Mesodermal cell (in vitro differentiated cells): Measurements from ENCODE around the gene ZNF579.

Experiments used
- H3K27ac ChIP-seq: 2 replicates; pipeline ENCODE4 v1.7.0; 2013; ENCODE audit warnings: mild to moderate bottlenecking, low read depth, low read length, moderate library complexity; ENCODE audit not compliant: severe bottlenecking
- H3K36me3 ChIP-seq: 2 replicates; pipeline ENCODE4 v1.7.1; 2013; ENCODE audit warnings: mild to moderate bottlenecking, low read length, moderate library complexity; ENCODE audit not compliant: control insufficient read depth, insufficient read depth
- H3K4me1 ChIP-seq: one replicate; pipeline ENCODE4 v1.7.1; 2013; ENCODE audit warnings: mild to moderate bottlenecking, low read length; ENCODE audit not compliant: insufficient read depth, control insufficient read depth, poor library complexity, severe bottlenecking
- H3K4me3 ChIP-seq: 2 replicates; pipeline ENCODE4 v1.7.0; 2013; ENCODE audit warnings: low read length, control low read depth, mild to moderate bottlenecking; ENCODE audit not compliant: insufficient read depth, poor library complexity, severe bottlenecking; ENCODE audit errors: extremely low read depth
- H3K9me3 ChIP-seq: 2 replicates; pipeline ENCODE4 v1.7.1; 2013; ENCODE audit warnings: mild to moderate bottlenecking, low read length, moderate library complexity; ENCODE audit not compliant: control insufficient read depth
- WGBS, 2 experiments: methylation state at CpG; one replicate each; pipeline ENCODE4 v1.1.5; 2013; ENCODE audit warnings: missing lambda C conversion rate in 2 of 2; ENCODE audit not compliant: insufficient coverage in 2 of 2; 5-methylcytosine and 5-hydroxymethylcytosine counted together

Gene ZNF579

DNA sequence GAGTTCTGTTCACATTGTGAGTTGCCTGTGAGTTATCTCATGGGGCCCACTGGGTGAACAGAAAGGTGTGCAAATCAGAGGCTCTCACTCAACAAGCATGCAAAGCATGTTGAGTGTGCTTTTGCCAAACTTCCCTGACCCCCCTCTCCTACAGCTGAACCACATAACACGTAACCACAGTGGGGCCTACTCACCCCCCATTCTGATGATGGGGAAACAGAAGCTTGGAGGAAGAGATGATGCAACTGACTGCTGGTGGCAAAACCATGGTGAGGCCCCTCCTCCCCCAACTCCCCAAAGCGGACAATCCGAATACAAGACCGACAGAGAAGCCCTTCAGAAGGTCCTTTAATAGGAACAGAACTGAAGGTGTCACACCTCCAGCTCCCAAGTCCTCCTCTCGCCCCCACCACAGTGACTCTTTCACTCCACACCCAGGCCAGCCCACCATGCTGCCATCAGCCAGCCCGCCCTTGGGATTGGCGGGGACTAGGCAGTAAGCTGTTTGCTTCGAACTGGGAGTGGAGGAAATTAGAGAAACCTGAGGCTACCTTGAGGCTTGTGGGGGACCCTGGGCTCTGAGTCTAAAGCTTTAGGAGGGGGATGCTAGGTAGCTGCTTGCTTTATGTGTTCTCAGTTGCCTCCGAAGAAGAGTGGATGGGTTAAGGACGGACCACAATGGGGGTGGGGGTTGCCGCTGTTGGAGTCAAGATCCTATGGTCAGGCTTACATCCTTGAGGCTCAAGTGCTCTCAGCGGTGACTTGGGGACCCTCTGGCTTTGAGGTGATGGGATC, 40.0 kb upstream of the ZNF579 start:
- 98 to 99% methylated on average over 7 to 11 of the region's 12 CpGs for WGBS, 2 experiments
- Histone ChIP-seq H3K36me3 (peaks cover 35% of the 10 kb centered on the region), H3K4me3 (no peak overlapping the region), H3K4me1 (no peaks in the 10 kb centered on the region), H3K27ac (no peak overlapping the region), H3K9me3 (no peaks in the 10 kb centered on the region)

DNA sequence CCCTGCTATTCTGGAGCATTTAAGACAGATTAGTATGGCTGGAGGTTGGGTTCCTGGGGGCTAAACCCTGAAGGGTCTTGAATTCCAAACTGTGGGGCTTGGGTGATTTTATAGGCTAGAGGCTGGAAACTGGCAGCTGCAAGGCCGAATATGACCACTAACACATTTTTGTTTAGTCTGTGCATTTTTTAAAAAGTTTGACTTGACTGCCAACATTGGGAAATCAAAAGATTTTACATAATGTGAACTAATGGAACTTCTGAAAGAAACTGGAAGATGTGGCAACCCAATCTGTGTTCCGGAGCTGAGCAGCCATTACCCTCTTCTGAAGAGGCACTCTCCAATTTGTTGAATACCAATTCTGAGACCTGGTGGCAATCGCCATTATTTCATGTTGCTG, 38.6 kb upstream of the ZNF579 start:
- Histone ChIP-seq H3K9me3 (no peaks in the 10 kb centered on the region), H3K4me1 (no peaks in the 10 kb centered on the region), H3K36me3 (peaks cover 38% of the 10 kb centered on the region), H3K27ac (no peak overlapping the region), H3K4me3 (no peak overlapping the region)
- WGBS, 2 experiments = 94 to 100% methylated on average over 2 of the region's 3 CpGs

DNA sequence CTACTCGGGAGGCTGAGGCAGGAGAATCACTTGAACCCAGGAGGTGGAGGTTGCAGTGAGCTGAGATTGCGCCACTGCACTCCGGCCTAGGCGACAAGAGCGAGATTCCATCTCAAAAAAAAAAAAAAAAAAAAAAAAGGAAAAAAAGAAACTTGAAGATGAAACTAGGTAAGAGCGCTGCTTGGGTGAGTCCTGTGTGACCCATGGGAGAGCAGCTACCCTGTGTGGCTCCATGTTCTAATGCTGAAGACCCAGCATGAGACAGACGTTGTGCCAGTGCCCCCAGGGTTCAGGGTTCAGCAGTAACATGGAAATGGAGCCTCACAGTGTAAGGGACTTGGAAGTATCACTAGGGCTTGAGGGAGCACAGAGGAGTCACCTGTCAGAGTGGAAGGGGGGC, 37.8 kb upstream of the ZNF579 start:
- WGBS, 2 experiments = 95 to 97% methylated on average over 2 of the region's 7 CpGs
- H3K36me3 ChIP-seq = peaks cover 38% of the 10 kb centered on the region
- H3K9me3 ChIP-seq = no peaks in the 10 kb centered on the region
- no peaks in the 10 kb centered on the region for H3K4me1 ChIP-seq
- H3K4me3 ChIP-seq = no peak overlapping the region
- no peak overlapping the region for H3K27ac ChIP-seq

DNA sequence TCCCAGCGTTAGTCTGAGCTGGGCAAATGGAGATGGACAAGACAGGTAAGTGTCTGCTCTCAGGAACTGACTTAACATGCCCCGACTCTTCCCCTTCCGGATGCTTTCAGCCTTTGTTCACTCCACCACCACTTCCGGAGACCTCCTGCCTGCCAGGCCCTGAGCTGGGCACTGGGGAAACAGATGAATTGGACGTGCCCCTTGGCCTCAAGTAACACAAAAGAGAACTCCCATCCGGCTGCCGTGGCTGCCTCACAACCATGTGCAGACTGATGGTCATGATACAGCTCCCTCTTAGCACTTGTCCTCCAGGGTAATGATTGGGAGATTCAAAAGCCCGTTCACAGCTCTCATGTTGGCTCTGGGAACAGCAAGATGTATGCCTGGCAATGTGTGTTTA, 36.8 kb upstream of the ZNF579 start:
- Histone ChIP-seq H3K36me3 (peaks cover 43% of the 10 kb centered on the region), H3K9me3 (no peaks in the 10 kb centered on the region), H3K27ac (no peak overlapping the region), H3K4me1 (no peaks in the 10 kb centered on the region), H3K4me3 (no peak overlapping the region)
- WGBS, 2 experiments = 96 to 100% methylated on average over 3 to 8 of the region's 8 CpGs

DNA sequence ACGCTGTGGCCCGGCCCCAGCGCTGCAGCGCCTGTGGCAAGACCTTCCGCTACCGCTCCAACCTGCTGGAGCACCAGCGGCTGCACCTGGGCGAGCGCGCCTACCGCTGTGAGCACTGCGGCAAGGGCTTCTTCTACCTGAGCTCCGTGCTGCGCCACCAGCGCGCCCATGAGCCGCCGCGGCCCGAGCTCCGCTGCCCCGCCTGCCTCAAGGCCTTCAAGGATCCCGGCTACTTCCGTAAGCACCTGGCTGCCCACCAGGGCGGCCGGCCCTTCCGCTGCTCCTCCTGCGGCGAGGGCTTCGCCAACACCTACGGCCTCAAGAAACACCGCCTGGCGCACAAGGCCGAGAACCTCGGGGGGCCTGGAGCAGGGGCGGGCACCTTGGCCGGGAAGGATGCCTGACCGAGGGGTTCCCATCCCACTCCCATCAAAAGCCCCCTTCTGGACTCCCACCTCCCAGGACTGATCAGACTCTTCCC, 35.8 kb upstream of the ZNF579 start:
- H3K27ac ChIP-seq = no peak overlapping the region
- no peak overlapping the region for H3K4me3 ChIP-seq
- 98% methylated on average over 34 to 38 of the region's 38 CpGs for WGBS, 2 experiments
- no peaks in the 10 kb centered on the region for H3K4me1 ChIP-seq
- no peaks in the 10 kb centered on the region for H3K9me3 ChIP-seq
- H3K36me3 ChIP-seq = peaks cover 41% of the 10 kb centered on the region

DNA sequence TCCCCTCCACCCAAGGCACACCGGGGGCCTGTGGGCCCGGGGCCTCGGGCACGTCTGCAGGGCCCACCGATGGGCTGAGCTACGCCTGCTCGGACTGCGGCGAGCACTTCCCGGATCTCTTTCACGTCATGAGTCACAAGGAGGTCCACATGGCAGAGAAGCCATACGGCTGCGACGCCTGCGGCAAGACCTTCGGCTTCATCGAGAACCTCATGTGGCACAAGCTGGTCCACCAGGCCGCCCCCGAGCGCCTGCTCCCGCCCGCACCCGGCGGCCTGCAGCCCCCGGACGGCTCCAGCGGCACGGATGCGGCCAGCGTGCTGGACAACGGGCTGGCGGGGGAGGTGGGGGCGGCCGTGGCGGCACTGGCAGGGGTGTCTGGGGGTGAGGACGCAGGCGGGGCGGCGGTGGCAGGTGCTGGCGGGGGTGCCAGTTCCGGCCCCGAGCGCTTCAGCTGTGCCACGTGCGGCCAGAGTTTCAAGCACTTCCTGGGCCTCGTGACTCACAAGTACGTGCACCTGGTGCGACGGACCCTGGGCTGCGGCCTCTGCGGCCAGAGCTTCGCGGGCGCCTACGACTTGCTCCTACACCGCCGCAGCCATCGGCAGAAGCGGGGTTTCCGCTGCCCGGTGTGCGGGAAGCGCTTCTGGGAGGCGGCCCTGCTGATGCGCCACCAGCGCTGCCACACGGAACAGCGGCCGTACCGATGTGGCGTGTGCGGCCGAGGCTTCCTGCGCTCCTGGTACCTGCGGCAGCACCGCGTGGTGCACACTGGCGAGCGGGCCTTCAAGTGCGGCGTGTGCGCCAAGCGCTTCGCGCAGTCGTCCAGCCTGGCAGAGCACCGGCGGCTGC, 35.1 kb upstream of the ZNF579 start:
- Histone ChIP-seq H3K27ac (no peak overlapping the region), H3K36me3 (peaks cover 45% of the 10 kb centered on the region), H3K4me1 (no peaks in the 10 kb centered on the region), H3K4me3 (no peak overlapping the region), H3K9me3 (no peaks in the 10 kb centered on the region)
- 96 to 98% methylated on average over 79 to 87 of the region's 88 CpGs for WGBS, 2 experiments

DNA sequence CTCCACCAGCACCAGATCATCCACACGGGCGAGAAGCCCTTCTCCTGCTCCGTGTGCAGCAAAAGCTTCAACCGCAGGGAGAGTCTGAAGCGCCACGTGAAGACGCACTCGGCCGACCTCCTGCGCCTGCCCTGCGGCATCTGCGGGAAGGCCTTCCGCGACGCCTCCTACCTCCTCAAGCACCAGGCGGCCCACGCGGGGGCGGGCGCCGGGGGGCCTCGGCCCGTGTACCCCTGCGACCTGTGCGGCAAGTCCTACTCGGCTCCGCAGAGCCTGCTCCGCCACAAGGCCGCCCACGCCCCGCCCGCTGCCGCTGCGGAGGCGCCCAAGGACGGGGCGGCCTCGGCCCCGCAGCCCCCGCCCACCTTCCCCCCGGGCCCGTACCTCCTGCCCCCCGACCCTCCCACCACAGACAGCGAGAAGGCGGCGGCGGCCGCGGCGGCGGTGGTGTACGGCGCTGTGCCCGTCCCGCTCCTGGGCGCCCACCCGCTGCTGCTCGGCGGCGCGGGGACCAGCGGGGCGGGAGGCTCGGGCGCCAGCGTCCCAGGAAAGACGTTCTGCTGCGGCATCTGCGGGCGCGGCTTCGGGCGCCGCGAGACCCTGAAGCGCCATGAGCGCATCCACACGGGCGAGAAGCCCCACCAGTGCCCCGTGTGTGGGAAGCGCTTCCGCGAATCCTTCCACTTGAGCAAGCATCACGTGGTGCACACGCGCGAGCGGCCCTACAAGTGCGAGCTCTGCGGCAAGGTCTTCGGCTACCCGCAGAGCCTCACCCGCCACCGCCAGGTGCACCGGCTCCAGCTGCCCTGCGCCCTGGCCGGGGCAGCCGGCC, 34.3 kb upstream of the ZNF579 start:
- 95 to 98% methylated on average over 61 to 84 of the region's 98 CpGs for WGBS, 2 experiments
- Histone ChIP-seq H3K9me3 (no peaks in the 10 kb centered on the region), H3K4me3 (no peak overlapping the region), H3K36me3 (peaks cover 49% of the 10 kb centered on the region), H3K27ac (no peak overlapping the region), H3K4me1 (no peaks in the 10 kb centered on the region)

DNA sequence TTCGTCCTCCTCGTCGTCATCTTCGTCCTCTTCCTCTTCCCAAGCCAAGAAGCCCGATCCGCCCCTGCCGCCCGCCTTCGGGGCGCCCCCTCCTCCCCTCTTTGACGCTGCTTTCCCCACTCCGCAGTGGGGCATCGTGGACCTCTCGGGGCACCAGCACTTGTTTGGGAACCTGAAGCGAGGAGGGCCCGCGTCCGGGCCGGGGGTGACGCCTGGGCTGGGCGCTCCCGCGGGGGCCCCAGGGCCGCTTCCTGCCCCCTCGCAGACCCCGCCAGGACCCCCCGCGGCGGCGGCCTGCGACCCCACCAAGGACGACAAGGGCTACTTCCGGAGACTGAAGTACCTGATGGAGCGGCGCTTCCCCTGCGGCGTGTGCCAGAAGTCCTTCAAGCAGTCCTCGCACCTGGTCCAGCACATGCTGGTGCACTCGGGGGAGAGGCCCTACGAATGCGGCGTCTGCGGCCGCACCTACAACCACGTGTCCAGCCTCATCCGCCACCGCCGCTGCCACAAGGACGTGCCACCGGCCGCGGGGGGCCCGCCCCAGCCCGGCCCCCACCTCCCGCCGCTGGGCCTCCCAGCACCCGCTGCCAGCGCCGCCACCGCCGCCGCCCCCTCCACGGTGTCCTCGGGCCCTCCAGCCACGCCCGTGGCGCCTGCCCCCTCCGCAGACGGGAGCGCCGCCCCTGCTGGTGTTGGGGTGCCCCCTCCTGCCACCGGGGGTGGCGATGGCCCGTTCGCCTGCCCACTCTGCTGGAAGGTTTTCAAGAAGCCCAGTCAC, 33.5 kb upstream of the ZNF579 start:
- H3K36me3 ChIP-seq = peaks cover 53% of the 10 kb centered on the region
- 96 to 97% methylated on average over 56 to 66 of the region's 75 CpGs for WGBS, 2 experiments
- no peaks in the 10 kb centered on the region for H3K4me1 ChIP-seq
- no peak overlapping the region for H3K4me3 ChIP-seq
- no peaks in the 10 kb centered on the region for H3K9me3 ChIP-seq
- H3K27ac ChIP-seq = no peak overlapping the region

DNA sequence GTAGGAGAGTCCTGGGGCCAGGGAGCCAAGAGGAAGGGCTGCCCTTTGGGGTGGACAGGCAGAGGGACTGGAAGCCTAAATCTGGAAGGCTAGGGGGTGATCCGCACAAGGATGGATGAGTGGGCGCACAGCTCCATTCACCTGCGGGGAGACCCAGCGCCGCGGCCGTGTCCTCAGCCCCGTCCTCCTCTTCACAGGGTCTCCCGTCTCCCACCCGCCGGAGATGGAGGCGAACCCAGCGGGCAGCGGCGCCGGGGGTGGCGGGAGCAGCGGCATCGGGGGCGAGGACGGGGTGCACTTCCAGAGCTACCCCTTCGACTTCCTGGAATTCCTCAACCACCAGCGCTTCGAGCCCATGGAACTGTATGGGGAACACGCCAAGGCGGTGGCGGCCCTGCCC, 32.7 kb upstream of the ZNF579 start:
- Histone ChIP-seq H3K4me3 (no peak overlapping the region), H3K27ac (no peak overlapping the region), H3K4me1 (no peaks in the 10 kb centered on the region), H3K36me3 (peaks cover 59% of the 10 kb centered on the region), H3K9me3 (no peaks in the 10 kb centered on the region)
- WGBS, 2 experiments = 96 to 99% methylated on average over 22 of the region's 27 CpGs
